ENCODE results near the gene CTSE.

Gene CTSE

DNA sequence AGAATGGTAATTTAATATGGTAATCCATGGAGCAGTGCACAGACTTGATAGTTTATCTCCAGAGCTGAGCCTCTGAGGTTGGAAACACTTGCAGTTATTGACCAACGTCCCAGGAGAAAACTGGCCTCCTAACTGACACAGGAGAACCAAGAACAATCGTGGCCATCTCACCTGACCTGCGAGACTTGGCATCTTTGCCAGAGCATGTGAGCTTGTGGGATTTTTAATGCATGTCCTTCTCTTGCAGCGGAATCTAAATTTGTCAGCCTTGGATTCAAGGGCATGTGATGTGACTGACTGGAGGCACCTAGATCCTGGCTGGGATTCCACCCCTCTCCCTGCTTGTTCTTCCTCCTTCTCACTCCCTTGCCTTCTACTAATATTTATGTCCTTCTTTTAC lies 52.6 kb downstream of the CTSE start:
- no peak for DNase-seq (ENCODE audit: low spot score)

DNA sequence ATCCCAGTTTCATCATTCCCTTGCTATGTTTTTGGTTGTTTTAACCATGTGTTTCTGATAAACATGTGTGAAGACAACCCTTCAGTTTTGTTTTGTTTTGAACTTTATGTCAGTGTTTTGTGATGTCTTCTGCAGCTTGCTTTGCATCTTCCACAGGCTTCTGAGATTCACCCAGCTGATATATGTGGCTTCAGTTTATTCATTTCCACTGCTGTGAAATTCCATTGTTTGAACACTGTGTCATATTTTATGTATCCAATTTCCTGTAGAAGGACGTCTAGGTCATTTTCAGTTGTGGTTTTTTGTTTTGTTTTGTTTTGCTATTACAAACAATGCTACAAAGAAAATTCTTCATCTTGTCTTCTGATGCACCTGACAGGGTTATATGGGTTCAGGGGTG lies 53.2 kb downstream of the CTSE start:
- no peak for DNase-seq (ENCODE audit: low spot score)

DNA sequence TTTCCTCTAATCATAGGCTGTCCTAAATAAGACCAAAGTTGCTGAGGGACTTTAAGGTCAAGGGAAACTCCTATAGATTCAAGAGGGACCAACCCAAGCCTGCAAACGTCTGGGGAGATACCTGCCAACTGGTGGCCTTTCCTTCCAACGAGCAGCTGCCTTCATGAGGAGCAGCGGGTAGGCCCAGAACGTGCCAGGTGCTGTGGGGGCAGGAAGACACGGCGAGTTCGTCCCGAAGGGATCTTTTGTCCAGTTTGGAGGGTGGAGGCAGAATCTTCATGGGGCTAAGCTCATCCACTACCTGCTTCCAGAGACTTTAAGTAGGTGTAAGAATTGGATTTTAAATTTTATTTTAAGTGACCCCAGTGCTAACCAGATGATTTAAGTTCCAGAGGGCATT lies 54.5 kb downstream of the CTSE start:
- DNase-seq (ENCODE audit: low spot score), result no peak

DNA sequence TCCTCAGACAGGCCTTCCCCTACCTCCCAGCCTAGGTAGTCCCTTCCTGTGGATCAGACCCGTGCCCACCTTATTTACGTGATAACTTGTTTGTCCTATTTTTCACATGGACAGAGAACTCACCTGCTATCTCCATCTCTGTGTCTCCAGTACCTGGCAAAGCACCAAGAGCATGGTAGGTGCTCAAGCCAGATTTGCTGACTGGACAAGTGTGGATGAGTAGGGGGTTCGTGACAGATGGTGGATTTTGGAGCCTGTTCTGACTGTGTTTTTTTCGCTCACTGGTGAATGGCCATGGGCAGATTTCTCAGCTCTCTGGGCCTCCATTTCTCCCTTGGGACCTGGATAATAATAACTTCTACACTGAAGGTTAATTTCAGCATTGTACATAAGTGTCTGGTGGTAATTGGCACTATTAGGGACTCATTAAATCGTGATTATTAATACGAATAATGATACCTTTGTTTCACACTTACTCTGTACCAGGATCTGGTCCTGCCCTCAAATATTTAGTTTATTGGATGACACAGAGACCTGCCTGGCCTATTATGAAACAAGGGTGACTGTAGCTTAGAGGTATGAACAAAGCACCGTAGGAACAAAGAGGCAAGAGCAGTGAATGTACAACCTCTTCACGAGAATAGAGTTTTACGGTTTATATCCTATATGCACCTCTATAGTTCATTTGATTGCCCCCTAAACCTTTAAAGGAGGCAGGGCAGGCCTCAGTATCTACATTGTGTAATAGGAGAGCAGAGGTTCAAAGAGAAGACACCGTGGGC lies 56.0 kb downstream of the CTSE start:
- no peak for DNase-seq (ENCODE audit: low spot score)

DNA sequence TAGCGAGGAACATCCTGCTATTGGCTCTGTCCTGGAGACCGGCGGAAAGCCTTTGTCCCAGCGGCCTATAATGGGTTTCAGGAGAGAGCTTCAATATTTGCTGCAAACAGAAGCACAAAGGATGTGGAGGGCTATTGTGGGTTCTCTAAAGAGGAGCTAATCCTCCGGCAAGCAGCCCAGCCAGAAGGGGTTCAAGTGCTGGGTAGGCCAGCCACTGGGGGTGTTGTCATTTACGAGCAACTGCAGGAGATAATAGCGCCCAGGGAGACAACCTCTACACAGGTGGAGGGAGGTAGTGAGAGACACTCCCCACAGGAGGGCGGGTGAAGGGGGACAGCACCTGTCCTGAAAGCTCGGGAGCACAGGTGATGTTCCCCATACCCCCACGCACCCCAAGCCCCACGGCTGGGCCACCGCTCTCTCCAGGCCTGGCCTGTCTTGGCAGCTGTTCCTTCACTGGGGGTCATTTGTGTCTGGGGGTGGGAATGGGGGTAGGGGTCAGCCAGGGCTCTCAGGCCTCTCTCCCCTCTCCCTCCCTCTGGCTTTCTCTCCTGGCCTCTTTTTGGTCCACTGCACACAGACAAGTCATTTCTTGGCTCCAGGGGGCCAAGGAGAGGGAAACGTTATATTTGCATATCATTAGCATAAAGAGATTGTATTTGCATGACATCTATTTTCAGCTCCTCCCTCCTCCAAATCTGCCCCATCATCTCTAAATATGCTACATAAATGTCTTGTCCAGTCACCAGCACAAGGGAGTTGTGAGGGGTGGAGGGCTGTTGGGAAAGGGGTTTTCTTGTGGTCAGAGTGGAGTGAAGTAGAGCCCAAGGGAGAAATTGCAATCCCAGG lies 58.4 kb downstream of the CTSE start:
- DNase-seq (ENCODE audit: low spot score), result no peak

DNA sequence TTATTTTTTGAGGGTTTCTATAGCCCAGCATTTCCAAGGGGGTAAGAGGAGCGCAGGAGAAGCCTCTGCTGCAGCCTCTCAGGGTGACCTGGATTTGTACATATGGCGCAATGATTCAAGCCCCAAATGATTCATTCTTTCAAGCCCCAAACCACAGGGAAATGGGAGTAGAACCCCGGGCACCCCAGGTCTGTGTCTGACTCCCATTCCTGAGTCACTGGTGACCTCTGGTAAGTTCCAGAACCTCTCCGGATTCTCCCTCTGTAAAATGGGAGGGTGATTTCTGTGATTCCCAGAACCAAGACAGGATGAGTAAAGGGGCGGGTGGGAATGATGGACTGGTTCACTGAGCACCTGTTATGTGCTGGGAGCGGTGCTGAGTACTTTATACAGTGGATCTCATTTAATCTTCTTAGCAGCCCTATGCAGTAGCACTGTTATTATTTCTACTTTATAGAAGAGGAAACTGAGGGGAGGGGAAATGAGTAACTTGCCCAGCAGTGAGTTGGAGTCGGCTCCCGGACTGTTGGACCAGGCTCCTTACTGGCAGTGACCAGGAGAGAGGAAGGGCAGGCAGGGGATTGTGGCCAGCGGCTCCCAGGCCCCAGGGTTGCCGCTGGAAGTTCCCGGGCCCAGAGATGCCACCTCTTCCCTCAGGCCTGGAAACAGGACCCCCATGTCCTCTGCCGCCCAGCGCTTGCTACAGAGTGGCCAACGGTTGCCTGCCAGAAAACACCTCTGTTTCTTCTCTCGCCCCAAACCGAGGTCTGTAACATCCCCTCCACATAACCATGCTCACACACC lies 60.1 kb downstream of the CTSE start:
- DNase-seq (ENCODE audit: low spot score), result no peak

DNA sequence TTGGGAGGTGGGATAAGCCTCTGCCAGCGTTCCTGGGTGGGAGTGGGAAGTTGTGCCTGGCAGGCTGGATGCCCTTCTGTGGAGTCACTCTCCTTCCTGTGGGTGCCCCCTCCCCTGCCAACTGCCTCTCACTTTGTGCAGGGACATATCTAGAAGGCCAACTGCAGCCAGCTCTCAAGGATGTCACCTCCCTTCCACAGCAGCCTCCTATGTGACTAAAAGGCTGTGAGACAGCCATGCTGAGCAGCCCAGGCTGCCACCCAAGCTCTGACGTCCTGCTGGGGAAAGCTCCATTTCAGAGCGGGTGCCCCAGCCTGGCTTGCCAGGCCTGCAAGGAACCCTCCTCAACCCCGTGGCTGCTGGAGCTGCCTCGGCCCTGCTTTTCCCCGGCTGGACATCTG lies 60.9 kb downstream of the CTSE start:
- no peak for DNase-seq (ENCODE audit: low spot score)

DNA sequence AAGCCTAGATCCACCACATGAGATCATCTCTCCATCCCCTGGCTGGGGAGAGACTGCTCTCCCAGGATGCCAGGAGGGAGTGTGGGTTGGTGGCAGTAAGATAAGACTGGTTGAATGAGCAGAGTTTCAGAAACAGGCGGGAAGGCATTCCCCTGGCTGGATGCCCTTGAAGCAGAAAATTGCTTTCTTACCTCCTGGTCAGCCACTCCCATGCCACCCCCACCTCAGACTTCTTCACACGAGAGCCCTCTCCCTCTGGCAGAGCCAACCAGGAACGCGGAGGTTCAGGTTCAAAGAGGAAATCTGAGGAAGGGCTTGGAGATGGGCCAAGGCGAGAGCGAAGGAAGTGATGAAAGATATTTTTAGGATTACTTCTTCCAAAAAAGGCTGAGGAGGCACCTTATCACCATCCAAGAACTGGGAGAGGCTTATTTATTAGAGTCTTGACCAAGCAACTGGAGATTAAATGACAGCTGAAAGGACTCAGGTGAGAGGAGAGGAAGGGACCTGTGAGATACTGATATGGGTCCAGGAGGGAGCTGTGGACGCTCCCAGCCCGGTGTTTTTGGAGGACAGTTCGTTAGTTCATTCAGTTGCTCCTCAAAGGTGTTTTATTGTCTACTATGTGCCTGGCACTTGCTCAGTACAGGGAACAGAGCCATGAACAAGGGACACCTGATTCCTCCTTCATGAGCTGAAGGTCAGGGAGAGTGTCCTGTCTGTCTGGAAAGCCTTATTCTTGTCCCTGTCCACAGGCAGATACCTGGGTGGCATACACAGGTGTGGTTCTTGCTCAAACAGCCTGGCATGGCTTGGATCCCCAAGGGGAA lies 61.5 kb downstream of the CTSE start:
- DNase-seq (ENCODE audit: low spot score), result no peak

DNA sequence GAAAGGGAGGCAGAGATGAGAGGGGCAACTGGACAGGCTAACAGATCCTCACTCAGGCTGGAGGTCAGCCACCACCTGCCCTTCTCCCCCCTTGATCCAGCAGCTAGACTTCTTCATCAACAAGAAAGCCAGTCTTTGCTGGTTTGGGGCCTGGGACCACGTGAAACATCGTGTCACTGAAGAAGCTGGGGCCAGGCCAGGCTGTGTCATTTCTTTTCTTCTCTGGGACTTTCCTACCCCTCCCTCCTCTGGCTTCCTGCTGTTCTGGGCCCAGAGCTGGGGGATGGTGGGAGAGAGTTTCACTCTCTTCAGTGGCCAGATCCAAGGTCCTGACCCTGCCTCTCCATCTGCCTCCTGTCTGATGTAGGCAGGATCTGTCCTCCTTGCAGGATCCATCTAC lies 62.3 kb downstream of the CTSE start:
- DNase-seq (ENCODE audit: low spot score), result no peak

DNA sequence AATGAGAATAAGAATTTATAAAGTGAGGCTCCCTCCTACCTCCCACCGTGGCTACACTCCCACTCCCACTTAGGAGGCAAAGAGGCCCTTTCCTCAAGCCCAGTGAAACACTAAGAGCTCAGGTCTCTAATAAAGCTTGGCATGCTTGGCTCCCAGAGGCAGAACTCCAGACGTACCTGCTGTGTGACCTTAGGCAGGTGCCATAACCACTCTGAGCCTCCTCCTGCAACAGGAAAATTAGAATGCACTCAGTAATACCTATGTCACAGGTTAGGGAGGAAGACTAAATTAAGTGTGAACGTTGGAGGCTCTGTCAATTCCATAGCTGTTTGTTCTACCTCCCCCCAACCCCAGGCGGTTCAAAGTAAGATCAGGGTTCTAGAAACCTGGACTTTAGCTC lies 63.9 kb downstream of the CTSE start:
- DNase-seq (ENCODE audit: low spot score), result no peak

All from germinal center (tissue), 1 donor.